Measurements from ENCODE around the gene TMEM184A. TPM values are rescaled to one million over a fixed set of nuclear protein-coding genes. Genes with fewer than 3 reads are reported as not detected.
A peak's percentile ranks its signal among the peaks of the same experiment; 100 is the strongest.

TMEM184A gene
- total and polyA plus RNA-seq, 2 donors (not counting 1 experiment from before 2014, with no cell fraction given) = not detected

DNA sequence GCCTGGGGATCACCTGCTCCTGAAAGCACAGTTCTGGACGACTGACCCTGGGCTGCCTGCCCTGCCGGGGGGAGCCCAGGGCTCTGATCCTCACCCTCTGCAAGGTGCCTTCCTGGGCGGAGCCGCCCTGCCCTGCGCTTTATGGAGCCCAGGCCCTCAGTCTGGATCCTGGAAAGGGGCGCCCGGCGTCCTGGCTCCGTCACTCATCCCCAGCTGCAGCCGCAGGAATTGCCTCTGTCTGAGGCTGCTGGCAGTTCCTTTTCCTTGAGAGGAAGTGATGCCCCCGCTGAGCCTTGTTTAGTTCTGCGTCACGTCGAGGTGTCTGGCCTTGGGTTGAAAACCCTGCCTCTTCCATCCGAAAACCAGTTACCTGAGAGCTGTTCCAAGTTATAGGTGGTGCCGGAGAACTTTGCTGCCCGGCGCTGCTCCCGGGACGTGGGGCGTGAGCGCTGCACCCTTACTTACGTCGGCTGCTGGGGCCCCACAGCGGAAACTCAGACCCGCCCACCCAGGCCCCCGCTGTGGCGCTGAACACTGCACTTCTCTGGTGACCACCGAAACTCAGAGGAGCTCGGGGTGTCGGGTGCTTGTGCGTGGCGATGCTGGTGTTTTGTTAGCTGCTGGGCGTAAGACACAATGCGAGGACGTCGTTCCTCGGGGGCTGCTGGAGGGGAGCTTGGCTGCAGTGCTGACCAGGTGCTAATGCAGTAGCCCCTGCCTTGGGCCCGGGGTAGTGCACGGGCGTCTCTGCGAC lies 20.1 kb downstream of the TMEM184A start:
- H3K9ac ChIP-seq (ENCODE audit: low read length) = no peak overlapping the region
- H3K4me3 ChIP-seq (ENCODE audit: control extremely low read depth in 1 of 5, extremely low read depth in 1 of 5, insufficient read depth in 1 of 5, low read depth in 2 of 5, low read length in 4 of 5) = no peak overlapping the region
- Mint-ChIP-seq H3K4me3 (no peak overlapping the region), H3K4me1 (peaks cover 30% of the 10 kb centered on the region), H3K9me3 (ENCODE audit: insufficient read depth) (no peaks in the 10 kb centered on the region), H3K27ac (no peak overlapping the region), H3K27me3 (no peaks in the 10 kb centered on the region)
- peak; percentile 15 for DNase-seq
- peaks cover 68% of the 10 kb centered on the region for H3K79me2 ChIP-seq (ENCODE audit: control insufficient read depth, insufficient read depth, low read length)
- WGBS (ENCODE audit: insufficient coverage) = 87% methylated on average over 41 of the region's 42 CpGs
- no peak overlapping the region for H2AFZ ChIP-seq (ENCODE audit: insufficient read depth, low read depth, low read length, poor library complexity, severe bottlenecking)
- TF ChIP-seq, protein P1, sequence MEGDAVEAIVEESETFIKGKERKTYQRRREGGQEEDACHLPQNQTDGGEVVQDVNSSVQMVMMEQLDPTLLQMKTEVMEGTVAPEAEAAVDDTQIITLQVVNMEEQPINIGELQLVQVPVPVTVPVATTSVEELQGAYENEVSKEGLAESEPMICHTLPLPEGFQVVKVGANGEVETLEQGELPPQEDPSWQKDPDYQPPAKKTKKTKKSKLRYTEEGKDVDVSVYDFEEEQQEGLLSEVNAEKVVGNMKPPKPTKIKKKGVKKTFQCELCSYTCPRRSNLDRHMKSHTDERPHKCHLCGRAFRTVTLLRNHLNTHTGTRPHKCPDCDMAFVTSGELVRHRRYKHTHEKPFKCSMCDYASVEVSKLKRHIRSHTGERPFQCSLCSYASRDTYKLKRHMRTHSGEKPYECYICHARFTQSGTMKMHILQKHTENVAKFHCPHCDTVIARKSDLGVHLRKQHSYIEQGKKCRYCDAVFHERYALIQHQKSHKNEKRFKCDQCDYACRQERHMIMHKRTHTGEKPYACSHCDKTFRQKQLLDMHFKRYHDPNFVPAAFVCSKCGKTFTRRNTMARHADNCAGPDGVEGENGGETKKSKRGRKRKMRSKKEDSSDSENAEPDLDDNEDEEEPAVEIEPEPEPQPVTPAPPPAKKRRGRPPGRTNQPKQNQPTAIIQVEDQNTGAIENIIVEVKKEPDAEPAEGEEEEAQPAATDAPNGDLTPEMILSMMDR (IDR thresholded peaks at IDR 0.05) = no peak
- no peak for TF ChIP-seq EZH2 (IDR thresholded peaks at IDR 0.05; ENCODE audit: borderline replicate concordance, insufficient read depth, low read depth, low read length, poor library complexity, severe bottlenecking)
- ChIA-PET CTCF (no interaction called here), POLR2A (interaction anchor here (0.9 kb wide), 1 partner anchor 21 kb away, joined by 14 read pairs; no protein-coding TSS in a partner anchor)
- no peak overlapping the region for H3K4me2 ChIP-seq (replicated peaks; ENCODE audit: low read depth, low read length, poor library complexity, severe bottlenecking)
- H3K36me3 ChIP-seq (replicated peaks in 1 of 2; ENCODE audit: control extremely low read depth in 1 of 2, control insufficient read depth in 1 of 2, extremely low read depth in 1 of 2, insufficient read depth in 2 of 2, low read length in 1 of 2) = peaks cover 0 to 40% of the 10 kb centered on the region in 2 experiments
- no peak overlapping the region for H3K27ac ChIP-seq (ENCODE audit: low read length in 2 of 2)
- H4K20me1 ChIP-seq (ENCODE audit: control insufficient read depth, insufficient read depth, low read length, poor library complexity, severe bottlenecking) = peaks cover 95% of the 10 kb centered on the region
- no peaks in the 10 kb centered on the region for H3K27me3 ChIP-seq (replicated peaks in 1 of 4; ENCODE audit: control extremely low read depth in 1 of 4, control insufficient read depth in 3 of 4, insufficient read depth in 4 of 4, low read length in 3 of 4)
- intact Hi-C loops (cut with micrococcal nuclease) = no loop called here
- no peaks in the 10 kb centered on the region for H3K9me3 ChIP-seq (ENCODE audit: control extremely low read depth in 1 of 3, control insufficient read depth in 2 of 3, insufficient read depth in 1 of 3, low read length in 2 of 3)
- H3K4me1 ChIP-seq (ENCODE audit: control insufficient read depth in 2 of 2, insufficient read depth in 2 of 2, low read length in 2 of 2) = peaks cover 20 to 31% of the 10 kb centered on the region in 2 donors
- no peak for ATAC-seq (ENCODE audit: low read depth)

DNA sequence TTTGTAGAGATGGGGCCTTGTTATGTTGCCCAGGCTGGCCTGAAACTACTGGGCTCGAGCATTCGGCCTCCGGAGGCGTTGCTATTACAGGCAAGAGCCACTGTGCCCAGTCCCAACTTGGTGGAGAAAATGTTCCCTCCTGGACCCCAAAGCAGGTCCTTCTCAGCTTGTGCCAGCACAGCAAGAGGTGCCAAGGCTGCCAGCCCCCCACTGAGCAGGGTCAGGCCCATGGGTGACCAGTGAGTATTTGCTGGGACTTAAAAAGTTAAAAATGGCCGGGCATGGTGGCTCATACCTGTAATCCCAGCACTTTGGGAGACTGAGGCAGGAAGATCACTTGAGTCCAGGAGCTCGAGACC lies 20.9 kb downstream of the TMEM184A start:
- ChIA-PET CTCF (no interaction called here), POLR2A (no interaction called here)
- Mint-ChIP-seq H3K4me3 (no peak overlapping the region), H3K9me3 (ENCODE audit: insufficient read depth) (no peaks in the 10 kb centered on the region), H3K27ac (no peak overlapping the region), H3K27me3 (no peaks in the 10 kb centered on the region), H3K4me1 (peaks cover 30% of the 10 kb centered on the region)
- no peak for TF ChIP-seq EZH2 (IDR thresholded peaks at IDR 0.05; ENCODE audit: borderline replicate concordance, insufficient read depth, low read depth, low read length, poor library complexity, severe bottlenecking)
- TF ChIP-seq, protein P1 (IDR thresholded peaks at IDR 0.05) = no peak
- 81% methylated on average over 6 of the region's 6 CpGs for WGBS (ENCODE audit: insufficient coverage)
- Histone ChIP-seq H3K4me2 (replicated peaks; ENCODE audit: low read depth, low read length, poor library complexity, severe bottlenecking) (no peak overlapping the region), H3K27ac (ENCODE audit: low read length in 2 of 2) (no peak overlapping the region), H3K9ac (ENCODE audit: low read length) (no peak overlapping the region), H4K20me1 (ENCODE audit: control insufficient read depth, insufficient read depth, low read length, poor library complexity, severe bottlenecking) (peaks cover 89% of the 10 kb centered on the region), H2AFZ (ENCODE audit: insufficient read depth, low read depth, low read length, poor library complexity, severe bottlenecking) (no peak overlapping the region), H3K36me3 (replicated peaks in 1 of 2; ENCODE audit: control extremely low read depth in 1 of 2, control insufficient read depth in 1 of 2, extremely low read depth in 1 of 2, insufficient read depth in 2 of 2, low read length in 1 of 2) (peaks cover 0 to 34% of the 10 kb centered on the region in 2 experiments), H3K4me1 (ENCODE audit: control insufficient read depth in 2 of 2, insufficient read depth in 2 of 2, low read length in 2 of 2) (peaks cover 21 to 34% of the 10 kb centered on the region in 2 donors), H3K9me3 (ENCODE audit: control extremely low read depth in 1 of 3, control insufficient read depth in 2 of 3, insufficient read depth in 1 of 3, low read length in 2 of 3) (no peaks in the 10 kb centered on the region), H3K27me3 (replicated peaks in 1 of 4; ENCODE audit: control extremely low read depth in 1 of 4, control insufficient read depth in 3 of 4, insufficient read depth in 4 of 4, low read length in 3 of 4) (no peaks in the 10 kb centered on the region), H3K4me3 (ENCODE audit: control extremely low read depth in 1 of 5, extremely low read depth in 1 of 5, insufficient read depth in 1 of 5, low read depth in 2 of 5, low read length in 4 of 5) (no peak overlapping the region), H3K79me2 (ENCODE audit: control insufficient read depth, insufficient read depth, low read length) (peaks cover 71% of the 10 kb centered on the region)
- ATAC-seq (ENCODE audit: low read depth) (no peak), DNase-seq (no peak)
- intact Hi-C loops (cut with micrococcal nuclease) = no loop called here

Measured in B cell (primary cell).